GM19193 (cell line): Measurements from ENCODE around the gene PDCD6IP.

Source experiments
- POLR2A ChIP-seq: IDR thresholded peaks from 4 replicates; pipeline ENCODE4 v1.6.1; 2011; ENCODE audit not compliant: insufficient read depth, insufficient read length; ENCODE audit errors: extremely low read depth

PDCD6IP gene

DNA sequence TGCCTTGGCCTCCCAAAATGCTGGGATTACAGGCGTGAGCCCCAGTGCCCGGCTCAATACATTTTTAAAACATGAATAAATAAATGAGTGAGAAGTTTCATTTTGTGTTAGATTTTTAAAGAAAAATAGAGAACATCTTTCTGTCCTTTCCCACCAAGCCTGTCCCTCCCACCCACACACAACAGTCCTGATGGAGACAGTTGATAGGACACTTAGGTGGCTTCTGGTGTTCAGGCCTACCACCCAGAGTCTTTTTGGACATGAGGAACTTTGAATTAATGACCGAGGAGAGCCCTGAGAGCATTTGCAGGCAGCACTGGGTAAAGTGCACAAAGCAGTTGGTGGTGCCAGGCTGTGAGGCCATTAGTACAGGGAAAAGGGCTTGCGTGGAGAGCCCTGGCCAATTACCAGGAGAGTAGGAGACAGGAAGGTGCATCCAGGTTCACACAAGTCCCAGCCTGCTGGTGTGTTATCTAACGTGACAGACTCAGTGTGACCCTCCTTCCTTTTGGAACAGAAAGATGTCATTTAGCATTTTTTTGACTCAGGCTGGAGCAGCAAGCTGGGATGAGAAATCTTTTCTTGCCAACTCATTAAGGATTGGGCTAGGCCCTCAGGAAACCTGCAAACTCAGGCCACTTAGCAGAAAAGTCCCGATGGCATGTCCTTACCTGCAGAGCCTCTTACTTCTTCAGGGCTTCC is 103.6 kb downstream of the PDCD6IP start:
- TF ChIP-seq POLR2A = no peak

DNA sequence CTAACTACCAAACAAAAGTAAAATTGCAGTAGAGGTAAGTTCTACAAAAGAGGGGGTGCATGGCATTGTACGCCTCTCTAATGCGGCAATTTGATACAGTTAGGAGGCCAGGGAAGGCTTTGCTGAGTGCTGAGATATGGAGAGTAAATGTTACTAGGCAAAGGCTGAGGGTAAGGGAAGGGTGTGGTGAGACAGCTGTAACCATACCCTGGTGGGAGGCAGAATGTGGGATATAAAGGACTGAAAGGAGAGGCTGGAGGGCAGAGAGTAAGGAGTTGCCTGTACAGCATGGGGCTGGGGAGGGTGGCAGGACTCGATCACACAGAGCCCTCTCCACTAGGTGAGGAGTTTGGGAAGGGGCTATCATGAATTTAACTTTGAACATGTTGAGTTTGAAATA is 106.3 kb downstream of the PDCD6IP start:
- TF ChIP-seq POLR2A = no peak

GRCh38 chr3:33908250-33908851 is 109.9 kb downstream of the PDCD6IP start:
- no peak for TF ChIP-seq POLR2A

- no peak for TF ChIP-seq POLR2A
Observed at GRCh38 chr3:33909547-33909946, 111.1 kb downstream of the PDCD6IP start.

DNA sequence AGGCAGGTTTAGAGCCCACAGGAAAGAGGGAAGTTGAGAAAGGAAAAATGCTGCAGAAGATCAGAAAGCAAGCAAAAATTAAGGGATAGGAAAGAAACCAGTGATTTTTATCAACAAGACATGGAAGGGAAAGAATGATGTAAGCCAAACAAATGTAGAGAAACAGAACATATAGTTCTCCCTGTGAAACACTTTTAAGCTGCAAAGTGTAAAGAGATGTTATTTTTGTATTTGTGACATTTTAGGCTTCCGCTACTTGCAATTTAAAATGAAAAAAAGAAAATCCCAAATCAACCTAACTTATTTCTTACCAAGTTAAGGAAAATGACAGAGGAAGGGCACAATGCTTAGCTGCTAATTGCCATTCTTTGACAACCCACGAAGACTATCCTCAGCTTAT is 111.6 kb downstream of the PDCD6IP start:
- no peak for TF ChIP-seq POLR2A

GRCh38 chr3:33911525-33912322 is 113.3 kb downstream of the PDCD6IP start:
- TF ChIP-seq POLR2A = no peak

GRCh38 chr3:33914212-33914611 is 115.8 kb downstream of the PDCD6IP start:
- TF ChIP-seq POLR2A = no peak

DNA sequence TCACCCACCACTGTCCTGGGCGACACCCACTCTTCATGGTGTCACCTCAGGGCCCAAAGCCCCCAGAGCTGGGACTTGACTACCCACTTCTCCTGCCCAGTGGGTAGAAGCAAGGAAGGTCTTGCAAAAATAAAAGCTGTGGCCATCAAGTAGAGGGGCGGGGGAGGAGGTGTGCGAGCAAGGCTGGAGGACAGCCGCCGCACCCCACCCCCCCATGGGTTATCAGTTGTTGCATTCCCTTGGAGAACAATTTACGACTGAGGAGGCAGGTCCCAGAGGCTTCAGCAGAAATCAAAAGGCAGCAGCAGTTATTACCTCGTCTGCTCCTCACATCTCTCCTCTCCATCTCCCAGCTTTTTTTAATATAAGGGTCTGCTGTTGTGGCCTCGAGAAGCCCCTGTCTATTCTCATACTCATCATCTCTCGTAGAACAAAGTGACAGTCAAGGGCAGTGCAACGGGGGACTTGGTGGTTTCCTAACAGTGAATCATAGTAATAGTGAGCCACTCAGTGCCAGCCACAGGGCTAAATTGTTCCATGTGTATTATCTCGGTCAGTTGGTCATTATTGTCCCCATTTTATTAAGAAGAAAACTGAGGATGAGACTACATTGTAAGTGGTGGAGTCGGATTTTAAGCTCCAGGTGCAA is 116.4 kb downstream of the PDCD6IP start:
- no peak for TF ChIP-seq POLR2A

- TF ChIP-seq POLR2A = no peak
Observed at GRCh38 chr3:33915796-33916546, 117.5 kb downstream of the PDCD6IP start.

GRCh38 chr3:33918126-33918756 is 119.8 kb downstream of the PDCD6IP start:
- no peak for TF ChIP-seq POLR2A
